Forelimb muscle (tissue), 1 donor: ENCODE results near the gene TMEM191B. TPM values are rescaled to one million over a fixed set of nuclear protein-coding genes. Genes with fewer than 3 reads are reported as not detected.
"Not testable (repeated sequence)": the region's sequence is repeated elsewhere in the genome, so short reads cannot be mapped to it uniquely, and the experiment has no call there.

Experiments used
- DNase-seq: peaks from one replicate; pipeline ENCODE4 v3.0.0-alpha.2; 2013; ENCODE audit warnings: low read depth
- polyA plus RNA-seq: library from polyadenylated mRNA; unstranded; fragments of 120-200 nt; gene quantifications from one replicate; pipeline ENCODE4 v1.2.1, GENCODE V29; 2013; ENCODE audit not compliant: insufficient read length

The TMEM191B gene
- polyA plus RNA-seq, 1 donor: not detected

DNA sequence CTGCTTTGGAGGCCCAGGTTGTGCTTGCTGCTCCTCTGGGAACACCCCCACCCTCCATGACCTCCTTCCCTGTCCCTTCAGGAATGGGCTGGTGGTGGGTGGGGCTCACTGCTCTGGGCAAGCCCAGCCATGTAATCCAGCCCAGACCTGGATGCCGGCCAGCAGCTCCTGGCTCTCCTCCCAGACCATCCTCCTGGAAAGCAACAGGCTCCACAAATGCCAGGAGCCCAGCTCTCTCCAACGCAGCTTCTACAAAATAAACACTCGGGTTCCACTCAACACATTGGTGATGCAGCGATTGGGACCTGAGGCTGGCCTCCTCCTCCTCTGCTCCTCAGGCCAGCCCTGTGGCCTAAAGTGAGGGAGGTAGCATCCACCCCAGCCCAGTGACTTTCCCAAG is 30.9 kb downstream of the TMEM191B start:
- DNase-seq: not testable (repeated sequence)

DNA sequence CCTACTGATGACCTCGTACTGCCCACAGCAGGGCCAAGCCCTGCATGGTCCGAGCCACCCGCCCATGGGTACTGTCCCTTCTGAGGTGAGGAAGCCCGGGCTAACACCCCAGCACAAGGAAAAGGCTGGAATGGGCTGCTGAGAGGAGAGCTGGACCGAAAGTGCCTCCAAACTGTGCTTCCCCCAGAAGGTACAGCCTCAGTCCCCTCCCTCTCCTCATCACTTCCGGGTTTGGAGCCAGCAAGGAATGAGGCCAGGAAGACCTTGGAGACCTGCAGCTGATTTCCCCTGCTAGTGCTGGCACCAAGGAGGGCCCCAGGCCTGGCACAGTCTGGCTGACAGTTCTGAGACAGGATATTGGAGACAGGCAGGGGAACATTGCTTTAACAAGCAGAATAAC is 31.3 kb downstream of the TMEM191B start:
- DNase-seq: not testable (repeated sequence)

DNA sequence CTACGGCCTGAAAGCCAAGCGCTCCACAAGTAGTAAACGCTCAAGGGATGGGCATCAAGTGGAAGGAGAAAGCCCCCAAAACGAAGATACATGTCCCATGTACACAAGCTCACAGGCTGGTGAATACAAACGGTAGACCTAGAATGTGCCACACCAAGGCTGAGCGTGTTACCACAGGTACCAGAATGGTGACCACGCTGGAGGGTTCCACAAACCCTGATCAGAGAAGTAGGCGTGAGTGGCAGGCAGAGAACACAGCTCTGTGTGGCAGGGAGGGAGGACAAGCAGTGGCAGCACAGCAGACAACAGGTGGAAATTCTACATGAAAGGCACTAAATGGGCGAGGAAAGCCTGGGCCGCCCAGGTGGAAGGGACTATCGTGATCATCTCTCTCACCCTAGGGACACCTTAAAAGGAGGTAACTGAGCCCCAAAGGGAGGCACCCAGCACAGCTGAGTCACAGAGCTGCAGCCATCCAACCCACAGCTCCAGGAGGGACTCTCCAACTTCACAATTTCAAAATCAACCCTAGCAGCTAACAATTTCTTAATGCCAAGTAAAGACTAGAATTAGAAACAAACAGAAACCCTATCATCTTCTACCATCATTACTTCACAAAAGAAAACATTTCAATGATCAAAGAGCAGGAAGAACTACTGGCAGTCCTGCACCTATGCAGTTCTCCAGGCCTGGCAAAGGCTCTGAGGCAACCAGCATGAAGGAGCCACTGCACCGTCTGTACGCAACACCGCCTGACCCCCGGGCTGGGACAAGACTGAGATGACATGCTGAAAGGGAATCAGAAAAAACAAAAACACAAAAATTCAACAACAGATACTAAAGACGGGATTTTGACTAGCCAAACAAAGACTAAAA is 32.7 kb downstream of the TMEM191B start:
- DNase-seq: not testable (repeated sequence)

- DNase-seq: not testable (repeated sequence)
Measured at GRCh38 chr22:18570509-18571246, 43.1 kb downstream of the TMEM191B start.

DNA sequence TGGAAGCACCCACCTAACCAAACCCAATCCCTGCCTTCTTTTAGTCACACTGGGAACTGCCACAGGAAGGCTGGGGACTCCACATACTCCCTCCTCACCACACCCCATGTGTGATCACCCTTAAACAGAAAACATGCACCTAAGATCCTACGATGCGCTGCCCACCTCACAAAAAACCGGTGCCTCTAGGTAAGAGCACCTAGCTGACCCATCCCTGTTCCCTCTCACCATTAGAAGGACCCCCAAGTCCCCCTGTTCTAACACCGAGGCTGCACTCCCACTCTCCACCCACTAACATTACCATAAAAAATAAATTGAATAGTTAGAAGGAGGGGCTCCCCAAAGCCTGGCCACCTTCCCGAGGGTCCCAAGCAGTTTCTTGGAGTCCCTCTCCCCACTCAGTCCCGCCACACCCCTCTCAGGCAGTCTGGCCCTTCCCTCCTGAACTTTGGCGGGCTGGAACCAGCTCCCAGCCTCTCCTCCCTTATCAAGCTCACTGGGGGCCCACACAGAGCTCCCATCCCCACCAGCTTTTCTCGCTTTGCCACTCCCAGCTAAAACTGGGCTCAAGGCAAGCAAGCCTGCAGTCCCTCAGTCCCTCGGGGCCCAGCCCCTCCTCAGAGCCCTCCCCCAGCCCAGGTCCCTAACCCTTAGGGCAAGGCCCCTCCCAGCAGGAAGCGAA is 46.0 kb downstream of the TMEM191B start:
- not testable (repeated sequence) for DNase-seq

DNA sequence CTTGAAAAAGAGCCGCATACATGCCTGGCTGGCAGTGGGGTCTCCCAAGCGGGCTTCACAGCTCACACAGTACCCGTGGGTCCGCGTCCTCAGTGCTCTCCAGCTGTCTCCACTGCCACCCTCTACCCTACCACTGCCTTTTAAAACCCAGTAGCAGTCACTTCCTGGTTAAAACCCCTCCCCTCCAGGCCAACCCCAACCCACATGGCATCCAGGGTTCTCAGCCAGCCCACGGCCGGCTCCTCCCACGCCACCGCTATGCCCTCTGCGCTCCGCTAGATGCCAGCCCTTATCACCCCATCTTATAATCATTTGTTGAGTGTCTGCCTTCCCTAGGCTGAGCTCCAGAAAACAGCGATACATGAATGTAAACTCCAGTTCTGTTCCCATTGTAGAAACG is 47.0 kb downstream of the TMEM191B start:
- DNase-seq: not testable (repeated sequence)

- DNase-seq: not testable (repeated sequence)
Measured at GRCh38 chr22:18575686-18576085, 48.1 kb downstream of the TMEM191B start.

- DNase-seq: not testable (repeated sequence)
Measured at GRCh38 chr22:18577090-18577818, 49.7 kb downstream of the TMEM191B start.

- not testable (repeated sequence) for DNase-seq
Measured at GRCh38 chr22:18577847-18578246, 50.2 kb downstream of the TMEM191B start.

Other genes with a start within 250 kb of the TMEM191B start
- not detected for gene GGTLC3, start 9.6 kb upstream of the TMEM191B start, polyA plus RNA-seq
- gene RIMBP3, start 84.1 kb downstream of the TMEM191B start, polyA plus RNA-seq: 0.23 TPM